H1 (cell line): Measurements from ENCODE around the gene CISD2. TPM values are rescaled to one million over a fixed set of nuclear protein-coding genes. Genes with fewer than 3 reads are reported as not detected.

Experiments
- SAP30 ChIP-seq: fragments of 300-600 bp; sonication (generic); IDR thresholded peaks from 2 replicates; pipeline ENCODE4 v1.7.1; 2012; ENCODE audit warnings: low read length, moderate library complexity, mild to moderate bottlenecking, inconsistent platforms; ENCODE audit not compliant: insufficient read depth, insufficient replicate concordance
- SP4 ChIP-seq: IDR thresholded peaks from 2 replicates; pipeline ENCODE4 v1.6.1; 2012; ENCODE audit warnings: low read length, inconsistent platforms
- polyA plus RNA-seq, 7 experiments: library from polyadenylated mRNA; depleted of rRNA in 3 of 7; stranded (reverse) in 5 of 7; unstranded in 2 of 7; fragments of >200 nt in 5 of 7; fragments of 200-250 nt in 2 of 7; gene quantifications; 1 replicate in 5 of 7; 2 replicates in 1 of 7; 4 replicates in 1 of 7; pipeline versions ENCODE4 v1.2.1 to v1.2.3, GENCODE V29; 2011 to 2013; ENCODE audit warnings: missing spikeins in 2 of 7, mixed read lengths in 2 of 7
- total RNA-seq: library from RNA; stranded (reverse); fragmentation: NEBNext Ultra II Directional; extraction: Animal tissue kit (Norgen Biotek cat#: 25700); gene quantifications from 2 replicates; pipeline ENCODE4 v1.2.1, GENCODE V29; 2021
- TF ChIP-seq, protein P1 (sequence below): IDR thresholded peaks from 2 replicates; pipeline ENCODE4 v1.6.1; 2011; ENCODE audit warnings: low read depth, mild to moderate bottlenecking, low read length; ENCODE audit not compliant: insufficient read depth

The CISD2 gene
- total and polyA plus RNA-seq, 2 of the 8 experiments (the other 6 are each of a cell fraction or from before 2014, with no cell fraction given): 23.7 to 48.3 TPM

DNA sequence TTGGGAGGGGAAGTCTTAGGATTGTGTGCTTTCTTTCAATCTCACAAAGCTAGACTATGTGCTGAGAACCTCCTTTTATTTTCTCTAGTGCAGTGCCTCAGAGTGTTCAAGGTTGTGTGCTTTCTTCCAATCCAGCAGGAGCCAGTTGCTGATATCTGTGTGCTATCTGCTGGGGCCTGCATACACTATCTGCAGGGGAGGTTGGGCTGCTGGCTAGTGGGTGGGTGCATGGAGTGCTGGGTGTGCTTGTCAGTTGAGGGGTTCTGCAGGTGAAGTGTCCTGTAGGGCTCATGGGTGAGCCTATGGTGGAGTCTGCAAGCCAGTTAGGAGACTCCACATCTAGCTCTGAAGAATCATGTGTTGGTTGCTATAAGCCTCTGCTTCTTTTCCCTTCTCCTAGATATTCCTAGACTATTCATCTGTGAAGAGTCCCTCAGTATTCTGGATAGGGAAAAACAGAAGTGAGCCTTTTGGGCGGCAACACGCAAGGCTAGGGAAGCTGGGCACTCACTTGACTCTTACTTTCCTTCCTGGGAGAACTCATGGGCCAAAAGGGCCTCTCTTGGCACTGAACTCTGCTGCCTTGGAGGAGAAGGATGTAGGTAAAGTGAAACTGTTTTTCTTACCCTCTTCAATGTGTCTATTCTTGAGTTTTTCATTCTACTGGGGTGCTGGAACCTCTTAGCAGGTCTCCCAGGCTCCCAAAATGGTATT is 8.0 kb upstream of the CISD2 start (continued):
- no peak for TF ChIP-seq SP4
- TF ChIP-seq, protein P1, sequence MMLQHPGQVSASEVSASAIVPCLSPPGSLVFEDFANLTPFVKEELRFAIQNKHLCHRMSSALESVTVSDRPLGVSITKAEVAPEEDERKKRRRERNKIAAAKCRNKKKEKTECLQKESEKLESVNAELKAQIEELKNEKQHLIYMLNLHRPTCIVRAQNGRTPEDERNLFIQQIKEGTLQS: no peak
- no peak for TF ChIP-seq SAP30
- TF ChIP-seq, all 59 proteins: peak for 0
